H1 (cell line): ENCODE measurements around the gene FXYD7.

Source experiments
- ASH2L ChIP-seq: fragments of 200-600, 300-600 bp; sonication (generic); IDR thresholded peaks from one replicate; pipeline ENCODE4 v1.7.1; 2017; ENCODE audit warnings: low read length
- CHD2 ChIP-seq: IDR thresholded peaks from 2 replicates; pipeline ENCODE4 v1.6.1; 2012; ENCODE audit warnings: low read length, improper control_type of control experiment
- EP300 ChIP-seq, 2 experiments: IDR thresholded peaks; 1 replicate in 1 of 2; 2 replicates in 1 of 2; pipeline ENCODE4 v1.6.1; 2011 to 2012; ENCODE audit warnings: low read depth in 2 of 2, low read length in 2 of 2, mild to moderate bottlenecking in 2 of 2, borderline replicate concordance in 1 of 2, inconsistent platforms in 1 of 2, moderate library complexity in 1 of 2
- EZH2 ChIP-seq: fragments of 200-600 bp; sonication (generic); IDR thresholded peaks from 2 replicates; pipeline ENCODE4 v1.7.1; 2012; ENCODE audit warnings: low read depth, mild to moderate bottlenecking, moderate library complexity, low read length, inconsistent platforms; ENCODE audit not compliant: severe bottlenecking
- JUN ChIP-seq: IDR thresholded peaks from 2 replicates; pipeline ENCODE4 v1.6.1; 2011; ENCODE audit warnings: low read depth, mild to moderate bottlenecking, improper control_type of control experiment, low read length
- POLR2A ChIP-seq, 2 experiments: IDR thresholded peaks; 1 replicate in 1 of 2; 2 replicates in 1 of 2; pipeline ENCODE4 v1.6.1; 2011; ENCODE audit warnings: low read depth in 2 of 2, low read length in 2 of 2, mild to moderate bottlenecking in 2 of 2; ENCODE audit errors: control extremely low read depth in 1 of 2
- RAD21 ChIP-seq, 2 experiments: IDR thresholded peaks in 1 of 2; conservative IDR thresholded peaks in 1 of 2; 2 replicates each; pipeline ENCODE4 v1.6.1; 2011; ENCODE audit warnings: low read depth in 2 of 2, low read length in 2 of 2, improper control_type of control experiment in 1 of 2, inconsistent platforms in 1 of 2, mild to moderate bottlenecking in 1 of 2, moderate library complexity in 1 of 2
- RFX5 ChIP-seq: IDR thresholded peaks from 2 replicates; pipeline ENCODE4 v1.6.1; 2011; ENCODE audit warnings: low read depth, low read length, improper control_type of control experiment, borderline replicate concordance
- SP1 ChIP-seq: IDR thresholded peaks from 2 replicates; pipeline ENCODE4 v1.6.1; 2011; ENCODE audit warnings: low read depth, low read length
- TAF1 ChIP-seq: IDR thresholded peaks from 2 replicates; pipeline ENCODE4 v1.6.1; 2011; ENCODE audit warnings: mild to moderate bottlenecking, low read depth, low read length
- TCF12 ChIP-seq: IDR thresholded peaks from 2 replicates; pipeline ENCODE4 v1.6.1; 2011; ENCODE audit warnings: low read depth, mild to moderate bottlenecking, low read length
- TF ChIP-seq, protein P1 (sequence below), 3 experiments: IDR thresholded peaks; 1 replicate in 2 of 3; 2 replicates in 1 of 3; pipeline versions ENCODE4 v1.5.1 to v1.6.1; 2011; ENCODE audit warnings: low read length in 3 of 3, mild to moderate bottlenecking in 3 of 3, inconsistent platforms in 2 of 3, low read depth in 1 of 3, moderate library complexity in 1 of 3; ENCODE audit not compliant: insufficient read depth in 1 of 3; ENCODE audit errors: control extremely low read depth in 1 of 3

- TF ChIP-seq POLR2A (IDR thresholded peaks at IDR 0.05; ENCODE audit: control extremely low read depth in 1 of 2, low read depth in 2 of 2, low read length in 2 of 2) (no peak), RAD21 (IDR thresholded peaks at IDR 0.05 in 1 of 2, conservative IDR thresholded peaks at IDR 0.05 in 1 of 2; ENCODE audit: low read depth in 2 of 2, low read length in 2 of 2) (no peak), CHD2 (no peak), JUN (no peak), EZH2 (no peak), SP1 (no peak), TCF12 (no peak), ASH2L (no peak), TAF1 (no peak), RFX5 (no peak), EP300 (IDR thresholded peaks at IDR 0.05; ENCODE audit: borderline replicate concordance in 1 of 2, low read depth in 2 of 2, low read length in 2 of 2) (no peak)
- TF ChIP-seq, protein P1, sequence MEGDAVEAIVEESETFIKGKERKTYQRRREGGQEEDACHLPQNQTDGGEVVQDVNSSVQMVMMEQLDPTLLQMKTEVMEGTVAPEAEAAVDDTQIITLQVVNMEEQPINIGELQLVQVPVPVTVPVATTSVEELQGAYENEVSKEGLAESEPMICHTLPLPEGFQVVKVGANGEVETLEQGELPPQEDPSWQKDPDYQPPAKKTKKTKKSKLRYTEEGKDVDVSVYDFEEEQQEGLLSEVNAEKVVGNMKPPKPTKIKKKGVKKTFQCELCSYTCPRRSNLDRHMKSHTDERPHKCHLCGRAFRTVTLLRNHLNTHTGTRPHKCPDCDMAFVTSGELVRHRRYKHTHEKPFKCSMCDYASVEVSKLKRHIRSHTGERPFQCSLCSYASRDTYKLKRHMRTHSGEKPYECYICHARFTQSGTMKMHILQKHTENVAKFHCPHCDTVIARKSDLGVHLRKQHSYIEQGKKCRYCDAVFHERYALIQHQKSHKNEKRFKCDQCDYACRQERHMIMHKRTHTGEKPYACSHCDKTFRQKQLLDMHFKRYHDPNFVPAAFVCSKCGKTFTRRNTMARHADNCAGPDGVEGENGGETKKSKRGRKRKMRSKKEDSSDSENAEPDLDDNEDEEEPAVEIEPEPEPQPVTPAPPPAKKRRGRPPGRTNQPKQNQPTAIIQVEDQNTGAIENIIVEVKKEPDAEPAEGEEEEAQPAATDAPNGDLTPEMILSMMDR (IDR thresholded peaks at IDR 0.05; ENCODE audit: control extremely low read depth in 1 of 3, insufficient read depth in 1 of 3, low read depth in 1 of 3, low read length in 3 of 3): no peak
Observed at GRCh38 chr19:35177377-35178274, 34.6 kb downstream of the FXYD7 start.
